ENCODE data around the gene ETV3.

Gene ETV3

GRCh38 chr1:157091186-157091585 is 47.0 kb downstream of the ETV3 start:
- Histone ChIP-seq H3K4me1 (ENCODE audit: control insufficient read depth, insufficient read depth, low read length) (peaks cover 11% of the 10 kb centered on the region), H3K27me3 (ENCODE audit: control insufficient read depth, insufficient read depth, low read length) (no peaks in the 10 kb centered on the region), H3K9me3 (ENCODE audit: control insufficient read depth, insufficient read depth, low read depth, low read length) (no peaks in the 10 kb centered on the region), H3K9ac (ENCODE audit: low read length) (no peak overlapping the region), H3K4me3 (ENCODE audit: low read depth, low read length) (no peak overlapping the region), H3K36me3 (ENCODE audit: control insufficient read depth, insufficient read depth, low read length) (no peaks in the 10 kb centered on the region), H3K27ac (ENCODE audit: low read depth, low read length) (no peak overlapping the region)

- Histone ChIP-seq H3K4me3 (ENCODE audit: low read depth, low read length) (no peak overlapping the region), H3K9me3 (ENCODE audit: control insufficient read depth, insufficient read depth, low read depth, low read length) (no peaks in the 10 kb centered on the region), H3K27ac (ENCODE audit: low read depth, low read length) (no peak overlapping the region), H3K9ac (ENCODE audit: low read length) (no peak overlapping the region), H3K27me3 (ENCODE audit: control insufficient read depth, insufficient read depth, low read length) (no peaks in the 10 kb centered on the region), H3K4me1 (ENCODE audit: control insufficient read depth, insufficient read depth, low read length) (peaks cover 13% of the 10 kb centered on the region), H3K36me3 (ENCODE audit: control insufficient read depth, insufficient read depth, low read length) (no peaks in the 10 kb centered on the region)
Observed at GRCh38 chr1:157090771-157091170, 47.4 kb downstream of the ETV3 start.

GRCh38 chr1:157090196-157090647 is 48.0 kb downstream of the ETV3 start:
- H3K27ac ChIP-seq (ENCODE audit: low read depth, low read length): no peak overlapping the region
- no peaks in the 10 kb centered on the region for H3K27me3 ChIP-seq (ENCODE audit: control insufficient read depth, insufficient read depth, low read length)
- no peaks in the 10 kb centered on the region for H3K9me3 ChIP-seq (ENCODE audit: control insufficient read depth, insufficient read depth, low read depth, low read length)
- H3K4me3 ChIP-seq (ENCODE audit: low read depth, low read length): no peak overlapping the region
- H3K9ac ChIP-seq (ENCODE audit: low read length): no peak overlapping the region
- no peaks in the 10 kb centered on the region for H3K36me3 ChIP-seq (ENCODE audit: control insufficient read depth, insufficient read depth, low read length)
- peaks cover 13% of the 10 kb centered on the region for H3K4me1 ChIP-seq (ENCODE audit: control insufficient read depth, insufficient read depth, low read length)

GRCh38 chr1:157089789-157090188 is 48.4 kb downstream of the ETV3 start:
- no peaks in the 10 kb centered on the region for H3K27me3 ChIP-seq (ENCODE audit: control insufficient read depth, insufficient read depth, low read length)
- peaks cover 13% of the 10 kb centered on the region for H3K4me1 ChIP-seq (ENCODE audit: control insufficient read depth, insufficient read depth, low read length)
- no peaks in the 10 kb centered on the region for H3K9me3 ChIP-seq (ENCODE audit: control insufficient read depth, insufficient read depth, low read depth, low read length)
- H3K36me3 ChIP-seq (ENCODE audit: control insufficient read depth, insufficient read depth, low read length): no peaks in the 10 kb centered on the region
- H3K4me3 ChIP-seq (ENCODE audit: low read depth, low read length): no peak overlapping the region
- H3K9ac ChIP-seq (ENCODE audit: low read length): no peak overlapping the region
- no peak overlapping the region for H3K27ac ChIP-seq (ENCODE audit: low read depth, low read length)

GRCh38 chr1:157088607-157089006 is 49.6 kb downstream of the ETV3 start:
- H3K36me3 ChIP-seq (ENCODE audit: control insufficient read depth, insufficient read depth, low read length): no peaks in the 10 kb centered on the region
- H3K27me3 ChIP-seq (ENCODE audit: control insufficient read depth, insufficient read depth, low read length): no peaks in the 10 kb centered on the region
- no peaks in the 10 kb centered on the region for H3K9me3 ChIP-seq (ENCODE audit: control insufficient read depth, insufficient read depth, low read depth, low read length)
- H3K27ac ChIP-seq (ENCODE audit: low read depth, low read length): no peak overlapping the region
- H3K4me3 ChIP-seq (ENCODE audit: low read depth, low read length): no peak overlapping the region
- H3K9ac ChIP-seq (ENCODE audit: low read length): no peak overlapping the region
- H3K4me1 ChIP-seq (ENCODE audit: control insufficient read depth, insufficient read depth, low read length): peaks cover 13% of the 10 kb centered on the region

- Histone ChIP-seq H3K27me3 (ENCODE audit: control insufficient read depth, insufficient read depth, low read length) (no peaks in the 10 kb centered on the region), H3K9me3 (ENCODE audit: control insufficient read depth, insufficient read depth, low read depth, low read length) (no peaks in the 10 kb centered on the region), H3K9ac (ENCODE audit: low read length) (no peak overlapping the region), H3K36me3 (ENCODE audit: control insufficient read depth, insufficient read depth, low read length) (no peaks in the 10 kb centered on the region), H3K4me3 (ENCODE audit: low read depth, low read length) (no peak overlapping the region), H3K27ac (ENCODE audit: low read depth, low read length) (no peak overlapping the region), H3K4me1 (ENCODE audit: control insufficient read depth, insufficient read depth, low read length) (peaks cover 13% of the 10 kb centered on the region)
Observed at GRCh38 chr1:157087030-157087429, 51.2 kb downstream of the ETV3 start.

GRCh38 chr1:157086299-157086698 is 51.9 kb downstream of the ETV3 start:
- Histone ChIP-seq H3K27me3 (ENCODE audit: control insufficient read depth, insufficient read depth, low read length) (no peaks in the 10 kb centered on the region), H3K9me3 (ENCODE audit: control insufficient read depth, insufficient read depth, low read depth, low read length) (no peaks in the 10 kb centered on the region), H3K9ac (ENCODE audit: low read length) (no peak overlapping the region), H3K36me3 (ENCODE audit: control insufficient read depth, insufficient read depth, low read length) (no peaks in the 10 kb centered on the region), H3K4me1 (ENCODE audit: control insufficient read depth, insufficient read depth, low read length) (peaks cover 19% of the 10 kb centered on the region), H3K27ac (ENCODE audit: low read depth, low read length) (no peak overlapping the region), H3K4me3 (ENCODE audit: low read depth, low read length) (no peak overlapping the region)

GRCh38 chr1:157085421-157085820 is 52.8 kb downstream of the ETV3 start:
- H3K36me3 ChIP-seq (ENCODE audit: control insufficient read depth, insufficient read depth, low read length): no peaks in the 10 kb centered on the region
- no peaks in the 10 kb centered on the region for H3K9me3 ChIP-seq (ENCODE audit: control insufficient read depth, insufficient read depth, low read depth, low read length)
- H3K4me1 ChIP-seq (ENCODE audit: control insufficient read depth, insufficient read depth, low read length): peaks cover 17% of the 10 kb centered on the region
- H3K9ac ChIP-seq (ENCODE audit: low read length): no peak overlapping the region
- H3K4me3 ChIP-seq (ENCODE audit: low read depth, low read length): no peak overlapping the region
- no peak overlapping the region for H3K27ac ChIP-seq (ENCODE audit: low read depth, low read length)
- H3K27me3 ChIP-seq (ENCODE audit: control insufficient read depth, insufficient read depth, low read length): no peaks in the 10 kb centered on the region

- H3K27me3 ChIP-seq (ENCODE audit: control insufficient read depth, insufficient read depth, low read length): no peaks in the 10 kb centered on the region
- H3K36me3 ChIP-seq (ENCODE audit: control insufficient read depth, insufficient read depth, low read length): no peaks in the 10 kb centered on the region
- H3K9me3 ChIP-seq (ENCODE audit: control insufficient read depth, insufficient read depth, low read depth, low read length): no peaks in the 10 kb centered on the region
- H3K9ac ChIP-seq (ENCODE audit: low read length): no peak overlapping the region
- H3K4me3 ChIP-seq (ENCODE audit: low read depth, low read length): no peak overlapping the region
- H3K4me1 ChIP-seq (ENCODE audit: control insufficient read depth, insufficient read depth, low read length): peaks cover 15% of the 10 kb centered on the region
- H3K27ac ChIP-seq (ENCODE audit: low read depth, low read length): no peak overlapping the region
Observed at GRCh38 chr1:157084720-157085119, 53.5 kb downstream of the ETV3 start.

- no peaks in the 10 kb centered on the region for H3K27me3 ChIP-seq (ENCODE audit: control insufficient read depth, insufficient read depth, low read length)
- H3K27ac ChIP-seq (ENCODE audit: low read depth, low read length): no peak overlapping the region
- H3K9me3 ChIP-seq (ENCODE audit: control insufficient read depth, insufficient read depth, low read depth, low read length): no peaks in the 10 kb centered on the region
- peaks cover 15% of the 10 kb centered on the region for H3K4me1 ChIP-seq (ENCODE audit: control insufficient read depth, insufficient read depth, low read length)
- H3K9ac ChIP-seq (ENCODE audit: low read length): no peak overlapping the region
- no peak overlapping the region for H3K4me3 ChIP-seq (ENCODE audit: low read depth, low read length)
- H3K36me3 ChIP-seq (ENCODE audit: control insufficient read depth, insufficient read depth, low read length): no peaks in the 10 kb centered on the region
Observed at GRCh38 chr1:157081707-157082106, 56.5 kb downstream of the ETV3 start.

GRCh38 chr1:157080714-157081113 is 57.5 kb downstream of the ETV3 start:
- H3K36me3 ChIP-seq (ENCODE audit: control insufficient read depth, insufficient read depth, low read length): no peaks in the 10 kb centered on the region
- H3K4me3 ChIP-seq (ENCODE audit: low read depth, low read length): no peak overlapping the region
- peaks cover 8% of the 10 kb centered on the region; the same call in 1 of the 2 replicates for H3K4me1 ChIP-seq (ENCODE audit: control insufficient read depth, insufficient read depth, low read length)
- H3K9me3 ChIP-seq (ENCODE audit: control insufficient read depth, insufficient read depth, low read depth, low read length): no peaks in the 10 kb centered on the region
- no peaks in the 10 kb centered on the region for H3K27me3 ChIP-seq (ENCODE audit: control insufficient read depth, insufficient read depth, low read length)
- H3K9ac ChIP-seq (ENCODE audit: low read length): no peak overlapping the region
- no peak overlapping the region for H3K27ac ChIP-seq (ENCODE audit: low read depth, low read length)

GRCh38 chr1:157077394-157077793 is 60.8 kb downstream of the ETV3 start:
- Histone ChIP-seq H3K27ac (ENCODE audit: low read depth, low read length) (no peak overlapping the region), H3K9ac (ENCODE audit: low read length) (no peak overlapping the region), H3K36me3 (ENCODE audit: control insufficient read depth, insufficient read depth, low read length) (no peaks in the 10 kb centered on the region), H3K27me3 (ENCODE audit: control insufficient read depth, insufficient read depth, low read length) (0 out of 2 replicates have a peak, but pooled peaks cover 4% of the 10 kb centered on the region), H3K4me3 (ENCODE audit: low read depth, low read length) (no peak overlapping the region), H3K4me1 (ENCODE audit: control insufficient read depth, insufficient read depth, low read length) (peaks cover 12% of the 10 kb centered on the region), H3K9me3 (ENCODE audit: control insufficient read depth, insufficient read depth, low read depth, low read length) (no peaks in the 10 kb centered on the region)

Measured in HUES6 (cell line).